ENCODE data around the gene EVI2B.

EVI2B gene

GRCh38 chr17:31310886-31311285 lies 3.0 kb downstream of the EVI2B start:
- peak overlapping the region; percentile 76 for H3K4me3 ChIP-seq (ENCODE audit: low read length)
- H3F3A ChIP-seq (ENCODE audit: control insufficient read depth, insufficient read depth) = peaks cover 62% of the 10 kb centered on the region
- H3K27me3 ChIP-seq (ENCODE audit: control insufficient read depth, low read length) = no peaks in the 10 kb centered on the region
- H3K36me3 ChIP-seq (ENCODE audit: control insufficient read depth, low read length) = peaks cover 67% of the 10 kb centered on the region
- H3K27ac ChIP-seq (ENCODE audit: low read depth, low read length) = peak overlapping the region; percentile 97
- peaks cover 71% of the 10 kb centered on the region for H3K4me1 ChIP-seq (ENCODE audit: control insufficient read depth, low read length)
- H3K9me3 ChIP-seq (ENCODE audit: control insufficient read depth, insufficient read depth, low read length) = no peaks in the 10 kb centered on the region
- H4K20me1 ChIP-seq (ENCODE audit: control insufficient read depth, insufficient read depth, low read depth, low read length) = no peaks in the 10 kb centered on the region
- H3K9me2 ChIP-seq (replicated peaks; ENCODE audit: control insufficient read depth, low read length) = no peaks in the 10 kb centered on the region
- TF ChIP-seq CTCF (IDR thresholded peaks at IDR 0.05; ENCODE audit: low read depth, low read length, poor library complexity, severe bottlenecking) = no peak
- no peak for TF ChIP-seq EZH2phosphoT487 (IDR thresholded peaks at IDR 0.05; ENCODE audit: borderline replicate concordance, low read length)
- H3K4me2 ChIP-seq (ENCODE audit: low read length) = peak overlapping the region; percentile 88
- peaks cover 82% of the 10 kb centered on the region for H3K79me2 ChIP-seq (ENCODE audit: control insufficient read depth, low read length)

DNA sequence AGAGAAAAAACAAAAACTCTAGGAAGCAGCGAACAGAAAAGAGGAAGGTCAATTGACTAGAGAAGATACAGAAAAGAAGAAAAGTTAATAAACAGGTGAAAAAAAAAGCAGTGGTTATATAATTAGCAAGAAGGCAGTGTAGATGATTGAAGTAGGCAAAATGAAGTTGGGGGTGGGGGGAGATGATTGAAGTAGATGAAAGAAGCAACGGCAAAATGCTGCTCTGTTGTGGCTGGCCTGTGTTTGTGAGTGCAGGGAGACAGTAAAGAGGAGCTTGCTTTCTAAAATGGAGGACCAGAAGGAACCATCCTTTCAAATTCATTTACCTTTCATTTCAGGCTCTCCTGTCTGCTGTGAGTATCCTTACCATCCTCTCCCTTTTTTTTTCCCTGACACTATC lies 3.6 kb downstream of the EVI2B start:
- Histone ChIP-seq H4K20me1 (ENCODE audit: control insufficient read depth, insufficient read depth, low read depth, low read length) (no peaks in the 10 kb centered on the region), H3K9me3 (ENCODE audit: control insufficient read depth, insufficient read depth, low read length) (no peaks in the 10 kb centered on the region), H3F3A (ENCODE audit: control insufficient read depth, insufficient read depth) (peaks cover 61% of the 10 kb centered on the region), H3K27me3 (ENCODE audit: control insufficient read depth, low read length) (no peaks in the 10 kb centered on the region), H3K4me1 (ENCODE audit: control insufficient read depth, low read length) (peaks cover 65% of the 10 kb centered on the region), H3K79me2 (ENCODE audit: control insufficient read depth, low read length) (peaks cover 82% of the 10 kb centered on the region), H3K4me2 (ENCODE audit: low read length) (peak overlapping the region; percentile 88), H3K4me3 (ENCODE audit: low read length) (peak overlapping the region; percentile 76), H3K27ac (ENCODE audit: low read depth, low read length) (peak overlapping the region; percentile 97), H3K36me3 (ENCODE audit: control insufficient read depth, low read length) (peaks cover 67% of the 10 kb centered on the region), H3K9me2 (replicated peaks; ENCODE audit: control insufficient read depth, low read length) (no peaks in the 10 kb centered on the region)
- TF ChIP-seq CTCF (IDR thresholded peaks at IDR 0.05; ENCODE audit: low read depth, low read length, poor library complexity, severe bottlenecking) = no peak
- no peak for TF ChIP-seq EZH2phosphoT487 (IDR thresholded peaks at IDR 0.05; ENCODE audit: borderline replicate concordance, low read length)

DNA sequence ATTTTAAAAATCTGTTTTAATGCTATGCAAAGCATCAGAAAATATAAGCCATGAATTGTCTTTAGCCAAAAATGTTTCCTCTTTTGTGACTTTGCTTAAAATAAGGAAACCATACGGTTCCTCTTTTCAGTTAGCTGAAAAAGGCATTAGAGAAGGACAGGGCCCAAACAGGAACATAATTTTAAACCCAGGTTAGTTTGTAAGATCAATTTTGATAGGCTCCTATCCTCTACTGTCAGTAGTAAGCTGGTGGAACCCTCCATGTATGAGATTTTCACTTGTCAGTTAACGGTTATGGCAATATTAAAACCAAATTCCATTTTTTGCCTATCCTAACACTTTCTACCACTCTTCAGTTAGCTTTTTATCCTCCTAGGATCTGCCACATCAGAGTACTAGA lies 4.3 kb downstream of the EVI2B start:
- Histone ChIP-seq H4K20me1 (ENCODE audit: control insufficient read depth, insufficient read depth, low read depth, low read length) (no peaks in the 10 kb centered on the region), H3K4me3 (ENCODE audit: low read length) (peak overlapping the region; percentile 76), H3K79me2 (ENCODE audit: control insufficient read depth, low read length) (peaks cover 82% of the 10 kb centered on the region), H3K4me2 (ENCODE audit: low read length) (peak overlapping the region; percentile 88), H3F3A (ENCODE audit: control insufficient read depth, insufficient read depth) (peaks cover 54% of the 10 kb centered on the region), H3K27me3 (ENCODE audit: control insufficient read depth, low read length) (no peaks in the 10 kb centered on the region), H3K27ac (ENCODE audit: low read depth, low read length) (peak overlapping the region; percentile 97), H3K9me3 (ENCODE audit: control insufficient read depth, insufficient read depth, low read length) (no peaks in the 10 kb centered on the region), H3K4me1 (ENCODE audit: control insufficient read depth, low read length) (peaks cover 58% of the 10 kb centered on the region), H3K9me2 (replicated peaks; ENCODE audit: control insufficient read depth, low read length) (no peaks in the 10 kb centered on the region), H3K36me3 (ENCODE audit: control insufficient read depth, low read length) (peaks cover 67% of the 10 kb centered on the region)
- TF ChIP-seq CTCF (IDR thresholded peaks at IDR 0.05; ENCODE audit: low read depth, low read length, poor library complexity, severe bottlenecking) = no peak
- no peak for TF ChIP-seq EZH2phosphoT487 (IDR thresholded peaks at IDR 0.05; ENCODE audit: borderline replicate concordance, low read length)

Measured in DOHH2 (cell line).